Measurements from ENCODE around the gene MOV10L1.
"Not testable (repeated sequence)": the region's sequence is repeated elsewhere in the genome, so short reads cannot be mapped to it uniquely, and the experiment has no call there.

Gene MOV10L1

GRCh38 chr22:50202130-50202666 is 112.4 kb downstream of the MOV10L1 start:
- Histone ChIP-seq H3K36me3 (ENCODE audit: insufficient read depth, low read length) (peaks cover 61% of the 10 kb centered on the region), H3K4me1 (ENCODE audit: insufficient read depth, low read length, severe bottlenecking) (peaks cover 53% of the 10 kb centered on the region)

GRCh38 chr22:50203288-50203687 is 113.5 kb downstream of the MOV10L1 start:
- no peaks in the 10 kb centered on the region for H4K20me1 ChIP-seq (ENCODE audit: insufficient read depth, low read length)
- no peak overlapping the region for H2AFZ ChIP-seq (ENCODE audit: low read length)
- no peak overlapping the region for H3K9ac ChIP-seq (ENCODE audit: low read length)
- H3K4me1 ChIP-seq (ENCODE audit: insufficient read depth, low read length, severe bottlenecking), result peaks cover 57% of the 10 kb centered on the region
- peaks cover 58% of the 10 kb centered on the region for H3K36me3 ChIP-seq (ENCODE audit: insufficient read depth, low read length)
- no peak for TF ChIP-seq EZH2 (IDR thresholded peaks at IDR 0.05; ENCODE audit: borderline replicate concordance, low read length)
- no peak for TF ChIP-seq CTCF (IDR thresholded peaks at IDR 0.05; ENCODE audit: low read length)
- no peaks in the 10 kb centered on the region for H3K27me3 ChIP-seq (ENCODE audit: insufficient read depth, low read length)
- H3K9me2 ChIP-seq (ENCODE audit: low read depth, low read length), result no peaks in the 10 kb centered on the region
- H3K79me2 ChIP-seq (ENCODE audit: insufficient read depth, low read length), result peaks cover 25% of the 10 kb centered on the region
- peaks cover 5% of the 10 kb centered on the region; the same call in 1 of the 2 replicates for H3F3A ChIP-seq (ENCODE audit: insufficient read depth, low read length)
- H3K27ac ChIP-seq (ENCODE audit: low read depth, low read length, poor library complexity, severe bottlenecking), result no peak overlapping the region
- H3K4me2 ChIP-seq (ENCODE audit: low read length), result no peak overlapping the region
- H3K9me3 ChIP-seq (ENCODE audit: low read length), result no peaks in the 10 kb centered on the region
- H3K4me3 ChIP-seq (ENCODE audit: low read depth, low read length, poor library complexity, severe bottlenecking), result no peak overlapping the region

More at GRCh38 chr22:50202130-50202666, 112.4 kb downstream of the MOV10L1 start:
- H3K4me2 ChIP-seq (ENCODE audit: low read length), result peak overlapping the region; percentile 82
- H3K9ac ChIP-seq (ENCODE audit: low read length), result peak overlapping the region; percentile 79
- H3K9me3 ChIP-seq (ENCODE audit: low read length), result no peaks in the 10 kb centered on the region
- H3K4me3 ChIP-seq (ENCODE audit: low read depth, low read length, poor library complexity, severe bottlenecking), result peak overlapping the region; percentile 78
- H3F3A ChIP-seq (ENCODE audit: insufficient read depth, low read length), result peaks cover 5% of the 10 kb centered on the region; the same call in 1 of the 2 replicates
- no peak for TF ChIP-seq EZH2 (IDR thresholded peaks at IDR 0.05; ENCODE audit: borderline replicate concordance, low read length)
- TF ChIP-seq CTCF (IDR thresholded peaks at IDR 0.05; ENCODE audit: low read length), result no peak
- H3K27me3 ChIP-seq (ENCODE audit: insufficient read depth, low read length), result no peaks in the 10 kb centered on the region
- H4K20me1 ChIP-seq (ENCODE audit: insufficient read depth, low read length), result no peaks in the 10 kb centered on the region
- peaks cover 25% of the 10 kb centered on the region for H3K79me2 ChIP-seq (ENCODE audit: insufficient read depth, low read length)
- H3K9me2 ChIP-seq (ENCODE audit: low read depth, low read length), result no peaks in the 10 kb centered on the region
- H2AFZ ChIP-seq (ENCODE audit: low read length), result no peak overlapping the region
- H3K27ac ChIP-seq (ENCODE audit: low read depth, low read length, poor library complexity, severe bottlenecking), result peak overlapping the region; percentile 73

GRCh38 chr22:50204571-50204970 is 114.8 kb downstream of the MOV10L1 start:
- 0 out of 2 replicates have a peak, but pooled peaks cover under 1% of the 10 kb centered on the region for H3F3A ChIP-seq (ENCODE audit: insufficient read depth, low read length)
- no peaks in the 10 kb centered on the region for H3K9me2 ChIP-seq (ENCODE audit: low read depth, low read length)
- no peaks in the 10 kb centered on the region for H4K20me1 ChIP-seq (ENCODE audit: insufficient read depth, low read length)
- H3K4me1 ChIP-seq (ENCODE audit: insufficient read depth, low read length, severe bottlenecking), result peaks cover 51% of the 10 kb centered on the region
- peaks cover 55% of the 10 kb centered on the region for H3K36me3 ChIP-seq (ENCODE audit: insufficient read depth, low read length)
- H3K79me2 ChIP-seq (ENCODE audit: insufficient read depth, low read length), result peaks cover 25% of the 10 kb centered on the region
- no peak overlapping the region for H2AFZ ChIP-seq (ENCODE audit: low read length)
- no peaks in the 10 kb centered on the region for H3K27me3 ChIP-seq (ENCODE audit: insufficient read depth, low read length)
- peak overlapping the region; percentile 33 for H3K27ac ChIP-seq (ENCODE audit: low read depth, low read length, poor library complexity, severe bottlenecking)
- TF ChIP-seq EZH2 (IDR thresholded peaks at IDR 0.05; ENCODE audit: borderline replicate concordance, low read length), result no peak
- TF ChIP-seq CTCF (IDR thresholded peaks at IDR 0.05; ENCODE audit: low read length), result no peak
- H3K9me3 ChIP-seq (ENCODE audit: low read length), result no peaks in the 10 kb centered on the region
- peak overlapping the region; percentile 7; the same call in 1 of the 2 replicates for H3K9ac ChIP-seq (ENCODE audit: low read length)
- no peak overlapping the region for H3K4me3 ChIP-seq (ENCODE audit: low read depth, low read length, poor library complexity, severe bottlenecking)
- peak overlapping the region; percentile 40 for H3K4me2 ChIP-seq (ENCODE audit: low read length)

GRCh38 chr22:50204998-50205397 is 115.2 kb downstream of the MOV10L1 start:
- H3F3A ChIP-seq (ENCODE audit: insufficient read depth, low read length); H3K4me3 ChIP-seq (ENCODE audit: low read depth, low read length, poor library complexity, severe bottlenecking); H3K27me3 ChIP-seq (ENCODE audit: insufficient read depth, low read length); H3K9me3 ChIP-seq (ENCODE audit: low read length); H2AFZ ChIP-seq (ENCODE audit: low read length); H4K20me1 ChIP-seq (ENCODE audit: insufficient read depth, low read length); H3K9me2 ChIP-seq (ENCODE audit: low read depth, low read length): not testable (repeated sequence)
- peak overlapping the region; percentile 7; the same call in 1 of the 2 replicates for H3K9ac ChIP-seq (ENCODE audit: low read length)
- peaks cover 47% of the 10 kb centered on the region for H3K4me1 ChIP-seq (ENCODE audit: insufficient read depth, low read length, severe bottlenecking)
- peak overlapping the region; percentile 33 for H3K27ac ChIP-seq (ENCODE audit: low read depth, low read length, poor library complexity, severe bottlenecking)
- peak overlapping the region; percentile 40 for H3K4me2 ChIP-seq (ENCODE audit: low read length)
- peaks cover 25% of the 10 kb centered on the region for H3K79me2 ChIP-seq (ENCODE audit: insufficient read depth, low read length)
- H3K36me3 ChIP-seq (ENCODE audit: insufficient read depth, low read length), result peaks cover 55% of the 10 kb centered on the region
